Thyroid gland (tissue), 4 donors: ENCODE results near the gene PAK5. TPM values are rescaled to one million over a fixed set of nuclear protein-coding genes. Genes with fewer than 3 reads are reported as not detected.

Experiments used
- DNase-seq, 2 donors: peaks; one replicate each; pipeline ENCODE4 v3.0.0-alpha.2; 2019
- H3K27ac ChIP-seq, 3 donors: fragments of 200-600 bp; sonication (generic); 1 replicate in 2 of 3; 2 replicates in 1 of 3; pipeline ENCODE4 v1.5.1; 2016 to 2019; ENCODE audit warnings: mild to moderate bottlenecking in 1 of 3, moderate library complexity in 1 of 3
- H3K27me3 ChIP-seq: fragments of 200-600 bp; sonication (generic); one replicate; pipeline ENCODE4 v1.5.1; 2019
- H3K36me3 ChIP-seq, 2 donors: fragments of 200-600 bp; sonication (generic); one replicate each; pipeline ENCODE4 v1.5.1; 2016 to 2019
- H3K4me1 ChIP-seq, 2 donors: fragments of 200-600 bp; sonication (generic); one replicate each; pipeline ENCODE4 v1.5.1; 2017 to 2019
- H3K4me3 ChIP-seq, 3 donors: fragments of 200-600 bp; sonication (generic); replicated peaks in 1 of 3; 1 replicate in 2 of 3; 2 replicates in 1 of 3; pipeline ENCODE4 v1.5.1; 2016; ENCODE audit warnings: mild to moderate bottlenecking in 1 of 3
- H3K9me3 ChIP-seq: fragments of 200-600 bp; sonication (generic); one replicate; pipeline ENCODE4 v1.5.1; 2017
- POLR2A ChIP-seq, 2 donors: fragments of 450-650 bp; IDR thresholded peaks; one replicate each; pipeline ENCODE4 v1.6.1; 2017; ENCODE audit warnings: antibody characterized with exemption in 2 of 2, mild to moderate bottlenecking in 2 of 2, moderate library complexity in 1 of 2
- WGBS, 2 donors: methylation state at CpG; one replicate each; pipeline ENCODE4 v1.1.5; 2017; 5-methylcytosine and 5-hydroxymethylcytosine counted together
- intact Hi-C: fragments of 100-400 bp; cut with DNase I; formaldehyde crosslinking; loops from one replicate; pipeline ENCODE4 v1.15.1; 2023
- total RNA-seq, 4 donors: library from RNA; depleted of rRNA; stranded (reverse); fragments of >200 nt; gene quantifications; one replicate each; pipeline ENCODE4 v1.2.3, GENCODE V29; 2016
- TF ChIP-seq, protein P1 (sequence below), 6 experiments: fragments of 200-600 bp in 3 of 6; fragments of 450-650 bp in 3 of 6; sonication (generic) in 3 of 6; IDR thresholded peaks; one replicate each; pipeline ENCODE4 v1.5.1; 2016 to 2019; ENCODE audit warnings: antibody characterized with exemption in 6 of 6, mild to moderate bottlenecking in 2 of 6, inconsistent platforms in 1 of 6, moderate library complexity in 1 of 6

PAK5 gene
- total RNA-seq, 4 donors from 2014 or later, result 0.13 to 0.33 TPM; not detected in 2

DNA sequence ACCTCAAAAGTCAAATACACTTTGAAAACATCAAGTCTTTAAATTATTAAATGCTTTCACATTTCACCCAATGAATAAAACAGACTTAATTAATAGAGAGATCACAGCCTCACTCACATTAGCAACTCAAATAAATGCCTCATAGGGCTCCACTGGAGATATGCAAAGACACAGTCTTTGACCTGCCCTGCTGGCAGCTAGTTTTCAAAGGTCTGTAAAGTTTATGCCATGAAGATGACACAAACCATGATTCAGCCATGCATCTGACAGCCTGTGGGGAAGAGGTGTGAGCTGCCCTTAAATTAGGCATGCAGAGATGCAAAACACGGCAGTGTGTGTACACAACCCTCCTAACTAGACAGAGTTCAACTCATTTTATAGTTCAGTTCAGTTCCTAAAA is 83.6 kb downstream of the PAK5 start:
- Histone ChIP-seq H3K27me3 (no peaks in the 10 kb centered on the region), H3K4me3 (no peak overlapping the region), H3K36me3 (no peaks in the 10 kb centered on the region), H3K4me1 (no peaks in the 10 kb centered on the region), H3K27ac (no peak overlapping the region), H3K9me3 (no peaks in the 10 kb centered on the region)
- DNase-seq, result no peak
- WGBS, 2 donors, result 75% methylated on average over 1 of the region's 1 CpG
- intact Hi-C loops, result no loop called here
- TF ChIP-seq POLR2A (IDR thresholded peaks at IDR 0.05), result no peak
- TF ChIP-seq, protein P1, sequence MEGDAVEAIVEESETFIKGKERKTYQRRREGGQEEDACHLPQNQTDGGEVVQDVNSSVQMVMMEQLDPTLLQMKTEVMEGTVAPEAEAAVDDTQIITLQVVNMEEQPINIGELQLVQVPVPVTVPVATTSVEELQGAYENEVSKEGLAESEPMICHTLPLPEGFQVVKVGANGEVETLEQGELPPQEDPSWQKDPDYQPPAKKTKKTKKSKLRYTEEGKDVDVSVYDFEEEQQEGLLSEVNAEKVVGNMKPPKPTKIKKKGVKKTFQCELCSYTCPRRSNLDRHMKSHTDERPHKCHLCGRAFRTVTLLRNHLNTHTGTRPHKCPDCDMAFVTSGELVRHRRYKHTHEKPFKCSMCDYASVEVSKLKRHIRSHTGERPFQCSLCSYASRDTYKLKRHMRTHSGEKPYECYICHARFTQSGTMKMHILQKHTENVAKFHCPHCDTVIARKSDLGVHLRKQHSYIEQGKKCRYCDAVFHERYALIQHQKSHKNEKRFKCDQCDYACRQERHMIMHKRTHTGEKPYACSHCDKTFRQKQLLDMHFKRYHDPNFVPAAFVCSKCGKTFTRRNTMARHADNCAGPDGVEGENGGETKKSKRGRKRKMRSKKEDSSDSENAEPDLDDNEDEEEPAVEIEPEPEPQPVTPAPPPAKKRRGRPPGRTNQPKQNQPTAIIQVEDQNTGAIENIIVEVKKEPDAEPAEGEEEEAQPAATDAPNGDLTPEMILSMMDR (IDR thresholded peaks at IDR 0.05), result no peak

DNA sequence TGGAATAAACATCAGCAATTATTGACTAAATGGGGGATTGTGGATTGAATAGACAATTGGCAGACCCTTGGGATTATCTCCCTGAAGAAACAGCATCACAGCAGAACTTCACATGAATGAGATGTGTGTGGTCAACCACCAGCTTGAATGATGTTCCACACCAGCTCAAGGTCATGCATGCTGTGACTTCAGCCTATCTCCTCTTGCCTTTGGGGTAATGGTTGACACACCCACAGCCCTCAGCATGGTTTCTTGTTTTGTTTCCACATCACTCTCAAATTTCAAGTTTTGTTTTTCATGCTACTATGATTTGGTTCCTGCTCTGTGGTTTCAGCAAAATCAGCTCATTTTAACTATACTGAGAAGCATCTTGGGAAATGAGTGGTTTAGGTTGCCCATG is 94.3 kb downstream of the PAK5 start:
- TF ChIP-seq, protein P1 (IDR thresholded peaks at IDR 0.05), result no peak
- TF ChIP-seq POLR2A (IDR thresholded peaks at IDR 0.05), result no peak
- intact Hi-C loops, result no loop called here
- no peaks in the 10 kb centered on the region for H3K9me3 ChIP-seq
- no peaks in the 10 kb centered on the region for H3K36me3 ChIP-seq
- no peaks in the 10 kb centered on the region for H3K27me3 ChIP-seq
- no peak overlapping the region for H3K27ac ChIP-seq
- H3K4me1 ChIP-seq, result no peaks in the 10 kb centered on the region
- no peak for DNase-seq
- H3K4me3 ChIP-seq, result no peak overlapping the region

DNA sequence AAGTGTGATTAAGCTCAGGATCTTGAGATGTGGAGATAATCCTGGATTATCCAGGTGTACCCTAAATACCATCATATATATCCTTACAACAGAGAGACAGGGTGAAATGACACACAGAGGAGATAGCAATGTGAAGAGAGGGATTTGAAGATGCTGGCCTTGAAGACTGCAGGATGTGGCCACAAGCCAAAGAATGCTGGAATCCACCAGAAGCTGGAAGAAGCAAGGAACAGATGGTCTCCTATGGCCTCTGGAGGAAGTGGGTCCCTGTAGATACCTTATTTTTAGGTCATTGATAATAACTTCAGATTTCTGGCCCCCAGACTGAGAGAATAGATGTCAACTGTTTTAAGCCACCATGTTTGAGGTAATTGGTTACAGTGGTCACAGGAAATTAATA is 95.0 kb downstream of the PAK5 start:
- intact Hi-C loops, result no loop called here
- TF ChIP-seq, protein P1 (IDR thresholded peaks at IDR 0.05), result no peak
- TF ChIP-seq POLR2A (IDR thresholded peaks at IDR 0.05), result no peak
- H3K36me3 ChIP-seq, result no peaks in the 10 kb centered on the region
- DNase-seq, result no peak
- no peak overlapping the region for H3K4me3 ChIP-seq
- no peak overlapping the region for H3K27ac ChIP-seq
- no peaks in the 10 kb centered on the region for H3K27me3 ChIP-seq
- no peaks in the 10 kb centered on the region for H3K4me1 ChIP-seq
- H3K9me3 ChIP-seq, result no peaks in the 10 kb centered on the region

DNA sequence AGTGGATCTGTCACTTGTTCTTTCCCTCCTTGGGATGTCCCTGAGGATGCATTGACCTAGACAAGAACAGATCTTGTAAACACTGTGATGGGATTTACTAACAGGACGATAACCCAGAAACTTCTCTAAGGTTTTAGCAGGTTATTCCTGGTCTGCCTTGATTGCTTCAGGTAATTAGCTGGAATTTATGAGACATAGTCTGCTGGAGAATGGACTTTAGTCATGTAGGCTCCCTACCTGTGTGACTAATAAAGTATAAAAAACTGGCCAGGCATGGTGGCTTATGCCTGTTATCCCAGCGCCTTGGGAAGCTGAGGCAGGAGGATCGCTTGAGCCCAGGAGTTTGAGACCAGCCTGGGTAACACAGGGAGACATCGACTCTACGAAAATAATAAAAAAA is 96.1 kb downstream of the PAK5 start:
- intact Hi-C loops, result no loop called here
- DNase-seq, result no peak
- 90 to 94% methylated on average over 5 of the region's 5 CpGs for WGBS, 2 donors
- Histone ChIP-seq H3K4me1 (no peaks in the 10 kb centered on the region), H3K4me3 (no peak overlapping the region), H3K27ac (no peak overlapping the region), H3K27me3 (no peaks in the 10 kb centered on the region), H3K36me3 (no peaks in the 10 kb centered on the region), H3K9me3 (no peaks in the 10 kb centered on the region)
- TF ChIP-seq POLR2A (IDR thresholded peaks at IDR 0.05), result no peak
- TF ChIP-seq, protein P1 (IDR thresholded peaks at IDR 0.05), result no peak

DNA sequence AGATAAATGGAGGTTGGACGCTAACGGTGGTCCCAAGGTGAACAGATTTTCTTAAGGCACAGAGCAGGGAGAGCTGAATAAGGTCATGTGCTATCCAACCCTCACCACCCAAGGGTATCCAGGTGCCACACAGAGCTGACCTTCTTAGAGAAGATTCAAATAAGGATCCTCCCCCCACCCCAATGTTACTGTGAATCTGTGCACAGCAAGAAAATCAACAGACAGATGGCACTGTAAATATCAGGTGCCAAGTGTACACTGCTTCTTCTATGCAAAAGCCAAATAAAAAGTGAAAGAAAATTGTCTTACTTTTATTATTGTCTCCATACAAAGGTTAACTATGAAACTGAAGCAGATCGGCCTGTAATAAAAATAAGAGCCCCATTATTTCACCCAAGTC is 96.9 kb downstream of the PAK5 start:
- Histone ChIP-seq H3K4me1 (no peaks in the 10 kb centered on the region), H3K27ac (no peak overlapping the region), H3K9me3 (no peaks in the 10 kb centered on the region), H3K27me3 (no peaks in the 10 kb centered on the region), H3K36me3 (no peaks in the 10 kb centered on the region), H3K4me3 (no peak overlapping the region)
- no peak for DNase-seq
- 73 to 97% methylated on average over 3 of the region's 3 CpGs for WGBS, 2 donors
- TF ChIP-seq POLR2A (IDR thresholded peaks at IDR 0.05), result no peak
- TF ChIP-seq, protein P1 (IDR thresholded peaks at IDR 0.05), result no peak
- intact Hi-C loops, result no loop called here
